Myocyte (in vitro differentiated cells): ENCODE results near the gene TNS3. TPM values are rescaled to one million over a fixed set of nuclear protein-coding genes. Genes with fewer than 3 reads are reported as not detected.

Experiments used
- DNase-seq: peaks from one replicate; pipeline ENCODE4 v3.0.0-alpha.2; 2012; ENCODE audit warnings: low read depth
- total RNA-seq: library from RNA; depleted of rRNA; stranded (reverse); fragments of >200 nt; gene quantifications from 2 replicates; pipeline ENCODE4 v1.2.3, GENCODE V29; 2014

The TNS3 gene
- total RNA-seq, 1 donor from 2014 or later = 241 TPM

GRCh38 chr7:47508389-47509380 lies 73.2 kb downstream of the TNS3 start:
- peak; percentile 75 for DNase-seq

- DNase-seq = peak; percentile 83
These were observed 74.4 kb downstream of the TNS3 start for GRCh38 chr7:47507522-47507921.

- DNase-seq = no peak
These were observed 75.2 kb downstream of the TNS3 start for GRCh38 chr7:47506382-47507339.

- no peak for DNase-seq
These were observed 76.5 kb downstream of the TNS3 start for GRCh38 chr7:47505312-47506007.

- no peak for DNase-seq
These were observed 77.2 kb downstream of the TNS3 start for GRCh38 chr7:47504551-47505311.

- DNase-seq = peak; percentile 74
These were observed 78.6 kb downstream of the TNS3 start for GRCh38 chr7:47503281-47503680.

- no peak for DNase-seq
These were observed 79.6 kb downstream of the TNS3 start for GRCh38 chr7:47502240-47502877.

- DNase-seq = peak; percentile 93
These were observed 80.5 kb downstream of the TNS3 start for GRCh38 chr7:47501406-47501805.

GRCh38 chr7:47500103-47500563 lies 81.8 kb downstream of the TNS3 start:
- DNase-seq = no peak

GRCh38 chr7:47498229-47499056 lies 83.5 kb downstream of the TNS3 start:
- no peak for DNase-seq

- DNase-seq = no peak
These were observed 84.4 kb downstream of the TNS3 start for GRCh38 chr7:47497367-47498096.

GRCh38 chr7:47496666-47497065 lies 85.2 kb downstream of the TNS3 start:
- no peak for DNase-seq

GRCh38 chr7:47496056-47496665 lies 85.8 kb downstream of the TNS3 start:
- DNase-seq = no peak

- DNase-seq = no peak
These were observed 87.7 kb downstream of the TNS3 start for GRCh38 chr7:47493976-47494911.

GRCh38 chr7:47492716-47493325 lies 89.1 kb downstream of the TNS3 start:
- DNase-seq = no peak
